CD1c-positive myeloid dendritic cell (primary cell): ENCODE measurements around the gene RDX.

ENCODE experiments used
- DNase-seq: peaks from one replicate; pipeline ENCODE4 v3.0.0-alpha.2; 2016; ENCODE audit errors: extremely low spot score

The RDX gene

GRCh38 chr11:110130642-110131238, 165.7 kb downstream of the RDX start:
- DNase-seq = no peak

- no peak for DNase-seq
These were observed 168.3 kb downstream of the RDX start for GRCh38 chr11:110128161-110128560.

GRCh38 chr11:110126936-110127335, 169.5 kb downstream of the RDX start:
- DNase-seq = no peak

- no peak for DNase-seq
These were observed 170.8 kb downstream of the RDX start for GRCh38 chr11:110125632-110126031.
